OCI-M2 (cell line): ENCODE measurements around the gene EEF2K.

ENCODE experiments used
- DNase-seq: peaks from one replicate; lab custom pipeline; 2025; ENCODE audit not compliant: unreplicated experiment; lab: John Stamatoyannopoulos, UW

Gene EEF2K

DNA sequence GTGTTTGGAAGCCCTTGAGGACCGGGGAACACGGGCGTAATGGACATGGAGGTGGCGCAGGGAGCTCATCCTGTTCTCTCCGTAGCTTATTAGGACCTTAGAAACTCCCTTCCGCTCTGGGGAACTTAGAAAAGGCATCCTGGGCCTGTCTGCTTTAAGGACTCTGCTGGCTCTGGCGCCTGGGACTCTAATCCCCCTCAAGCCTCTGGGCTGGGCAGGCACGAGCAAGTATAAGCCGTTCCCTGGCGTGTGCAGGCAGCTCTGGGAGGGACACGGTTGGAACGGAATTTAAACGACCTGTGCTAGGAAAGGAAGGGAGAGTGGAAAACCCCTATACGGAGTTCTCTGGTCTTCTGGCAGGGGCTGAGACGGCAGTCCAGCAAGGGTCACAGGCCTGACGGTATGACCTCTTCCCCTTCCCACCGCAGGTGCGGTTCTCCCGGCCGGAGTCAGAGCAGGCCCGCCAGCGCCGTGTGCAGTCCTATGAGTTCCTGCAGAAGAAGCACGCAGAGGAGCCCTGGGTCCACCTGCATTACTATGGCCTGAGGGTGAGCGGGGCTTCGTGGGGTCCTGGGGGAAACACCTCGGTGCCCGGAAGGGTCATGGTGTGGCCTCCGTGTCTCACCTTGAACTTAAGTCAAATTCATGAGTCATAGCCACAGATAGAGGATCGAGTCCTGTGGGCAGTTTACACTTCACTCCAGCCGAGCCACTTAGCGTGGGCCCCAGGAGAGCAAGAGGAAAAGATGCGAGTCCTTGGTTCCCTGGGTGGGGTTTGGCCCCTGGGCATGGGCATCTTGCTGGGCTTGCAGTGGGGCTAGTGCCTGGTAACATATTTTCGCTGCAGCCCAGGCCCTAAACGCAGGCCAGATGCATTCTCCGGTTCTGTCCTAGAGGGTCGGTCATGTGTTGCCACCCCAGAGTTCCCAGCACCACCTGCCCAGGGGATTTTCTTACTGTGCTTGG lies 108.9 kb downstream of the EEF2K start:
- DNase-seq, result no peak

- DNase-seq, result no peak
Measured at GRCh38 chr16:22315979-22316378, 109.9 kb downstream of the EEF2K start.

- no peak for DNase-seq
Measured at GRCh38 chr16:22316411-22316811, 110.3 kb downstream of the EEF2K start.

GRCh38 chr16:22317001-22317530 lies 111.0 kb downstream of the EEF2K start:
- DNase-seq, result no peak

DNA sequence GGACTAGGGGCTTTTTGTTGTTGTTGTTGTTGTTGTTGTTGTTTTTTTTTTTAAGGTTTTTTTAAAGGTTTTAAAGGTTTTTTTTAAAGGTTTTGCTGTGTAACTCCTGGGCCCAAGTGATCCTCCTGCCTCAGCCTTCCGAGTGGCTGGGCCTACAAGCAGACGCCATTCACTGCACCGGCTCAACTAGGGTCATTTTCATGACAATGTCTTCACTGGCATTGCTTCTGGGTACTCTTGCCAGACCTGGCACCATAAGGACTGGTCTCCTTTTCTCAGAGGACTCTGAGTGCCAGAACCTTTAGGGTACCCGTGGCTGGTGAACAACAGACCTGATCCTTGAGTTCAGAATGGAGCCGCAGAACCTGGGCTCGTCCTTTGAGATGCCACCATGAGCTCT lies 111.5 kb downstream of the EEF2K start:
- no peak for DNase-seq

GRCh38 chr16:22318690-22319358 lies 112.7 kb downstream of the EEF2K start:
- no peak for DNase-seq

DNA sequence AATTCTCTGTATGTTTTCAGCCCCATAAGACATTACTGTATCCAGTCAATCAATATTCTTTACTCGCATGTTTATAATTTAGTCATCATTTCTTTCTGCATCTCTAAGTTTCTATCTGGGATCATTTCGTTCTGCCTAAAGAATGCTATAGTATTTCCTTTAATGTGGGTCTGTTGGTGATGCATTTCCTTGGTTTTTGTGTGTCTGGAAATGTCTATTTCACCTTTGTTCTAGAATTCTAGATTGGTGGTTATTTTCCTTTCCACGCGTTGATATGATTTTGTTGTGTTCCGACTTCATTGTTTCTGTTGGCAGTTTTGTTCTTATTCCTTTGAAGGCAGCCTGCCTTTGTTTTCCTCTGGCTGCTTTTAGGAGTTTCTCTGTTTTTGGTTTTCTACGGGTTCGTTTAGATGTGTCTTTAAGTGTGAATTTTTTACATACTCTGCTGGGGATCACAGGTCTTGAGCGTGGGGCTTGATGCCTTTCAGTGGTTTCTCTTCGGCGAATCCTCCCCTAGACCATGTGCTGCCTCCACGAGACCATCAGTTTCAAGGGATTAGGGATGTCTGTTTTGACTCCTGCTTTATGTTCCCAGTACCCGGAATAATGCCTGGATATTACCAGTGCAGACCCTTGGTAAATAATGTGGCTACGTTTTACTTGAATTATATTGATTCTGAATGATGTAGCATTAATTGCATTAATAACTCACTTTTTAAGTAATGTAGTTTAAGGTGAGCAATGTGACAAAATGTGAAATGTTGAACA lies 114.7 kb downstream of the EEF2K start:
- no peak for DNase-seq

- no peak for DNase-seq
Measured at GRCh38 chr16:22321340-22322001, 115.4 kb downstream of the EEF2K start.

- no peak for DNase-seq
Measured at GRCh38 chr16:22322021-22322471, 116.0 kb downstream of the EEF2K start.

DNA sequence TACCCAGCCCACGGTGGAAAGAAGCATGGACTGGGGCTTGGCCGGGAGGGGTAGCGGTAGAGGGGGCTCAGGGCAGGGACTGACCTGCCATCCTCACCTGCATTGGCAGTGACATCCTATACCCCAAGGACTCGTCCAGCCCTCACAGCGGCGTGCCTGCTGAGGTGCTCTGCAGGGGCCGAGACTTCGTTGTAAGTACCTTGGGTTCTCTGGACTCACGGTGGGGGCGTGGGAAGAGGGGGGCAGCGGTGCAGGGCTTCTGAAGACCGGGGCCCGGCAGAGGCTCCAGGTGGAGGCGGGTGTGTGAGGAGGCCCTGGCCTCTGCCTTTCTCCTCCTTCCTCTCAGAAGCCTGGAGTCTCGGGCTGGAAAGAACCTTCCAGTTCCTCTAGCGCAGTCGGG lies 116.7 kb downstream of the EEF2K start:
- no peak for DNase-seq

DNA sequence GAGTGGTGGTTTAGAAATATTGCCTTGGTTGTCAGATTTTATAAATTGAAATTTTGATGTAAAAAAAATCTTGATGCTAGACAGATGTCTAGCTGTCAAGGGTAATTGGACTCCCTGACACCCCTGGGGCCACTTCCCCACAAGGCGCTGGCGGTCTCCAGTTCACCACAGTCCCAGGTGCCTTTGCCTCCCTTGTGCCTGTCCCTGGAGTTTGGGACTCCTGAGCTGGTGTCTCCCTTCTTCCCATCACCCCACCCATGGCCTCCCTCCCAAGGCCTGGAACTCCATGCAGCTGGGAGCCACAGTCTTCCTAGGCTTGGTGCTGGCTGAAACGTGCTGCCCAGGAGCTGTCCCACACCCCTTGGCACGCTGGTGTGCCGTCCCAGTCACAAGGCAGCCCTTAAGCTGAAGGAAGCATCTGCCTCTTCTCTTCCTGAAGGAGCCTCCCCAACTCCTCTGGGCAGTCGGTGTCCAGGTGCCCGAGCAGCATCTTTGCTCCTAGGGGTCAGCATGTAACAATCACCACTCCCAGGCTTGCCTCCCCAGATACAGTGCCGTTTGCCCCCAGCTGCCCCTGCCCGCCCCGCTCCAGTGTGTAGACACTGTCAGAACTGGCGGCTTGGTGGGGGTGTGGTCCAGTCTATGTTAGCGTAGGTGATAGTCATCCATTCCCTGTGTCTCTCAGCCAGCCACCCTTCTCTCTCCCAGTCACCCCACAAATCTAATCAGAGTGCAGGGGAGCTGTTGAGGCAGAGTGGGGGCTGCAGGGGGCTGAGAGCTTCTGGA lies 117.3 kb downstream of the EEF2K start:
- no peak for DNase-seq

DNA sequence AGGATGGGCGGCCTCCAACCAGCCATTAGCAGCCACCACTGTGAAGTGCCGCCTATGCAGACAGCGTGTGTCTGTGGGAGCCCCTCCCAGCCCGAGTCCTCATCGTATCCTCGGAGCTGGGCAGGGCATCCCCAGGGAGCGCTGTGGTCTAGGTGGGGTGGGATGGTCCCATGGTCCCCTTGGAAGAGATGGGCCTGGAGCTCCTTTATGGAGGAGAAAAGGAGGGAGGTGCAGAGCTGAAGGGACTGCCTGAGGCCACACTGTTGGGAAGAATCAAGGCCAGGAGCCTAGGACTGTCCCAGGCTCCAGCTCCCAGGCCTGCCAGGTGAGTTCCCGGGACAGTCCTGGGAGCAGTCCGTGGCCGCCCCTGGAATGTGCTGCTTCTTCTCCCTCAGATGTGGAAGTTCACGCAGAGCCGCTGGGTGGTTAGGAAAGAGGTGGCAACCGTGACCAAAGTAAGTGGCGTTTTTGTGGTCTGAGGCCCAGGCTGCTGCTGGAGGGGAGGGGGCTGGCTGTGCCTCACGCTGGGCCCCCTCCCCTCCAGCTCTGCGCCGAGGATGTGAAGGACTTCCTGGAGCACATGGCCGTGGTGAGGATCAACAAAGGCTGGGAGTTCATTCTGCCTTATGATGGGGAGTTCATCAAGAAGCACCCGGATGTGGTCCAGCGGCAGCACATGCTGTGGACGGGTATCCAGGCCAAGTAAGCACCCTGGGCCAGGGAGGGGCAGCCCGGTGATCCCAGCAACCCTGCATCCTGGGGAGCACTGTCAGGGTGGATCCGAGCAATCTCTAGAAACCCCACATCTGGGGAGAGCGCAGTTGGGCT lies 118.1 kb downstream of the EEF2K start:
- no peak for DNase-seq

DNA sequence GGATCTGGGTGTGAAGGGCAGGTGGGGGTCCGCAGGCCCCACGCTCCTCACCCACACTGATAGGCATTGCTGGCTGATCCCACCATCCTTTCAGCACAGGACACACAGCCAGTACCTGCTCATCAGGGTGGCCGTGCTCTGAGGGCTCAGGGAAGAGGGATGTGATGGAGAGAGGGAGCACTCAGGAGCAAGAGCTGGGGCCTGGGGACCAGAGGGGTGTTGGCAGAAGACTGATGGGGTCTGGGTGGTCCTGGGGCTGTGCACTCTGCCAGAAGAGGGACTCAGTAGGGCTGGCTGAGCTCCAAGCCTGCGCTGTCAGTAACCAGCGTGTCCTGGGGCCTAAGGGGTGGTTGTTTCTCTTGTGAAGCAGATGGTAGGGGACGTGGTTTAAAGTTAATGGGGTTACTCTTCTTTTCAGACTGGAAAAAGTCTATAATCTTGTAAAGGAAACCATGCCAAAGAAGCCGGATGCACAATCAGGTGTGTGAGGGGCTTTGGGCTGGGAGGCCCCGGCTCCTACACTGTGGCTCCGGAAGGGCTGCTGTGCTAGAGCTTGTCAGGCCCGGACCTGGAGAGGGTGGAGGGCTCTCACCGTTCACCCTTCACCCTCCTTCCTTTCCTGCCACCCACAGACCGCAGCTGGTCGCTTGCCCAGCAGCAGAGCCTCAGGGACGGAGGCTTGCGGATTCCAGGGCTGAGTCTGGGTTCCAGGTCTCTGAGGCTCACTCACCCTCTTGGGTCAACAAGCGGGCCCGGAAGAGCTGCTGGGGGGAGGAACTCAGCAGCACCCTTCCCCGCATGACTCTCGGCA lies 118.9 kb downstream of the EEF2K start:
- no peak for DNase-seq

- DNase-seq, result no peak
Measured at GRCh38 chr16:22325598-22326368, 119.7 kb downstream of the EEF2K start.

DNA sequence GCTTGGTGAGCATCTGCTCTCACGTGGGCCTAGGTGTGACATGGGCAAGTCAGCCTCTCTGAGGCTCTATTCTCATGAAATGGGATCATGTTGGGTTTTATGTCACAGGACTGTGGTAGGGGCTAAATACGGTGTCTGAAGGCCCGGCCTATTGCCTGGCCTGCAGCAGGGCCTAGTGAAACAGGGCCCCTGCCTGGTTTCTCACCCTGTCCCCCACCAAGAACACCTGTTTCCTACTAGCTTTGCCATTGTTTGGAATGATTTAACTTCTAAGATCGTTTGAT lies 120.2 kb downstream of the EEF2K start:
- DNase-seq, result no peak

- DNase-seq, result no peak
Measured at GRCh38 chr16:22326771-22327445, 120.8 kb downstream of the EEF2K start.

- DNase-seq, result no peak
Measured at GRCh38 chr16:22327446-22327775, 121.3 kb downstream of the EEF2K start.
